GM12878 (cell line): ENCODE data around the gene GMPPA. TPM values are rescaled to one million over a fixed set of nuclear protein-coding genes. Genes with fewer than 3 reads are reported as not detected.

ENCODE experiments used
- ATAC-seq: fragments of 200-7000 bp; cut with Tn5 transposase; 3 replicates; pipeline ENCODE4 v1.9.1; 2020; ENCODE audit warnings: mild to moderate bottlenecking, moderate library complexity
- BruUV-seq: library from RNA; stranded (reverse); fragments of 400-500 nt; replicated peaks from 2 replicates; lab custom pipeline; 2021; lab: Mats Ljungman, UMichigan
- CTCF ChIA-PET: fragments of 300-600 bp; sonication (Branson Sonifier 250); formaldehyde crosslinking; extraction: SDS; loops from one replicate; lab custom pipeline; 2021; ENCODE audit warnings: inconsistent platforms; lab: Yijun Ruan, JAX
- POLR2A ChIA-PET: fragments of 350-600 bp; formaldehyde crosslinking; extraction: SDS; loops from one replicate; lab custom pipeline; 2021; ENCODE audit warnings: inconsistent platforms; lab: Charles Lee
- RAD21 ChIA-PET: fragments of 300-600 bp; sonication (Branson Sonifier 250); formaldehyde crosslinking; loops from one replicate; lab custom pipeline; 2023; ENCODE audit warnings: antibody characterized with exemption; ENCODE audit not compliant: unreplicated experiment; lab: Charles Lee
- SMC1A ChIA-PET: fragments of 300-600 bp; sonication (Branson Sonifier 250); formaldehyde crosslinking; loops from one replicate; lab custom pipeline; 2023; ENCODE audit not compliant: unreplicated experiment, uncharacterized antibody; lab: Charles Lee
- DNase-seq: peaks from one replicate; pipeline ENCODE4 v3.0.0-alpha.2; 2011; ENCODE audit warnings: low read depth, low spot score
- FAIRE-seq: peaks from 3 replicates; lab custom pipeline; 2011; peaks lifted over from hg19 to GRCh38; lab: Jason Lieb, UNC
- H2AFZ ChIP-seq: 2 replicates; pipeline ENCODE4 v1.6.0; 2011; ENCODE audit warnings: low read depth, low read length, control low read depth; ENCODE audit not compliant: control insufficient read depth
- H3K27ac ChIP-seq: 2 replicates; pipeline ENCODE4 v1.5.1; 2011; ENCODE audit warnings: control low read depth; ENCODE audit not compliant: control insufficient read depth, insufficient read depth
- H3K27me3 ChIP-seq, 2 experiments: replicated peaks in 1 of 2; 2 replicates each; pipeline versions ENCODE4 v1.6.0 to v1.6.1; 2011; ENCODE audit warnings: low read length in 1 of 2; ENCODE audit not compliant: control insufficient read depth in 2 of 2, insufficient read depth in 2 of 2
- H3K36me3 ChIP-seq, 2 experiments: 2 replicates each; pipeline ENCODE4 v1.5.1; 2011; ENCODE audit warnings: low read length in 1 of 2; ENCODE audit not compliant: control insufficient read depth in 2 of 2, insufficient read depth in 2 of 2
- H3K4me1 ChIP-seq: 2 replicates; pipeline ENCODE4 v1.6.1; 2011; ENCODE audit warnings: mild to moderate bottlenecking, low read length, moderate library complexity, mixed read lengths; ENCODE audit not compliant: control insufficient read depth, insufficient read depth
- H3K4me2 ChIP-seq: 2 replicates; pipeline ENCODE4 v1.6.0; 2011; ENCODE audit warnings: control low read depth; ENCODE audit not compliant: control insufficient read depth, insufficient read depth
- H3K4me3 ChIP-seq: fragments of 200-600 bp; sonication (generic); 2 replicates; pipeline ENCODE4 v1.5.1; 2016
- H3K79me2 ChIP-seq: 2 replicates; pipeline ENCODE4 v1.6.0; 2011; ENCODE audit warnings: low read length; ENCODE audit not compliant: control insufficient read depth, insufficient read depth
- H3K9ac ChIP-seq: 2 replicates; pipeline ENCODE4 v1.8.0; 2011; ENCODE audit warnings: low read length, control low read depth, mixed read lengths; ENCODE audit not compliant: control insufficient read depth, insufficient read depth
- H3K9me3 ChIP-seq: replicated peaks from 3 replicates; pipeline ENCODE4 v1.5.1; 2011; ENCODE audit warnings: mild to moderate bottlenecking, low read length; ENCODE audit not compliant: control insufficient read depth, insufficient read depth
- H4K20me1 ChIP-seq: 2 replicates; pipeline ENCODE4 v1.6.0; 2011; ENCODE audit not compliant: control insufficient read depth, insufficient read depth
- EZH2 ChIP-seq: IDR thresholded peaks from 2 replicates; pipeline ENCODE4 v1.6.1; 2012; ENCODE audit warnings: low read depth, mild to moderate bottlenecking, control low read depth, inconsistent platforms, low read length, borderline replicate concordance; ENCODE audit not compliant: control insufficient read depth
- FOXK2 ChIP-seq: fragments of 450-650 bp; IDR thresholded peaks from 2 replicates; pipeline ENCODE4 v1.6.1; 2017; ENCODE audit warnings: mild to moderate bottlenecking, moderate library complexity
- KAT2A ChIP-seq: conservative IDR thresholded peaks from 2 replicates; pipeline ENCODE4 v1.6.1; 2011; ENCODE audit warnings: low read depth, low read length; ENCODE audit not compliant: control insufficient read depth
- MEF2A ChIP-seq: IDR thresholded peaks from 2 replicates; pipeline ENCODE4 v1.6.1; 2011; ENCODE audit warnings: low read depth, mild to moderate bottlenecking, low read length, moderate library complexity; ENCODE audit not compliant: insufficient read depth
- NBN ChIP-seq: fragments of 450-650 bp; IDR thresholded peaks from 2 replicates; pipeline ENCODE4 v1.6.1; 2016
- PAX5 ChIP-seq: IDR thresholded peaks from 2 replicates; pipeline ENCODE4 v1.6.1; 2011; ENCODE audit warnings: low read depth, low read length, borderline replicate concordance
- POU2F2 ChIP-seq: IDR thresholded peaks from 3 replicates; pipeline ENCODE4 v1.6.1; 2011; ENCODE audit warnings: low read depth, mild to moderate bottlenecking, low read length, borderline replicate concordance
- ZBED1 ChIP-seq: IDR thresholded peaks from 2 replicates; pipeline ENCODE4 v1.6.1; 2016; ENCODE audit warnings: borderline replicate concordance
- ZZZ3 ChIP-seq: IDR thresholded peaks from 2 replicates; pipeline ENCODE4 v1.6.1; 2011; ENCODE audit warnings: low read depth; ENCODE audit not compliant: control insufficient read depth, insufficient read length
- WGBS: methylation state at CpG from one replicate; pipeline ENCODE4 v1.1.6; 2016; ENCODE audit warnings: low lambda C conversion rate; ENCODE audit not compliant: insufficient replicate concordance, insufficient coverage; ENCODE audit errors: missing lambda C conversion rate; 5-methylcytosine and 5-hydroxymethylcytosine counted together
- in situ Hi-C: fragments of 300-500 bp; cut with MboI; formaldehyde crosslinking; loops from 9 replicates; pipeline ENCODE4 v1.14.3; 2018; ENCODE audit warnings: mixed read lengths
- intact Hi-C: fragments of 100-400 bp; cut with micrococcal nuclease; formaldehyde crosslinking; loops from one replicate; pipeline ENCODE4 v1.14.2; 2022; ENCODE audit not compliant: unreplicated experiment
- polyA plus RNA-seq, 11 experiments: library from polyadenylated mRNA; depleted of rRNA in 4 of 11; unstranded in 6 of 11; stranded (reverse) in 5 of 11; fragments of >200 nt; fragmentation: Nextera tagmentation in 4 of 11; fragmentation: Illumina TruSeq in 1 of 11; extraction: Ambion mirVana in 4 of 11; extraction: Trizol in 1 of 11; gene quantifications; 1 replicate in 1 of 11; 2 replicates in 10 of 11; pipeline versions ENCODE4 v1.2.1 to v1.2.3, GENCODE V29; 2011 to 2016; ENCODE audit warnings: inconsistent platforms in 2 of 11, missing spikeins in 2 of 11, low read depth in 1 of 11
- total RNA-seq, 4 experiments: library from RNA; depleted of rRNA in 3 of 4; stranded (reverse); fragments of >200 nt in 3 of 4; fragmentation: Illumina TruSeq in 1 of 4; extraction: Trizol in 1 of 4; gene quantifications; 2 replicates each; pipeline versions ENCODE4 v1.2.1 to v1.2.3, GENCODE V29; 2013 to 2021
- TF ChIP-seq, protein P1 (sequence below): fragments of 450-650 bp; IDR thresholded peaks from 2 replicates; pipeline ENCODE4 v1.6.1; 2017; ENCODE audit warnings: mild to moderate bottlenecking
- TF ChIP-seq, protein P2 (sequence below), 3 experiments: IDR thresholded peaks in 2 of 3; conservative IDR thresholded peaks in 1 of 3; 2 replicates each; pipeline ENCODE4 v1.5.1; 2011; ENCODE audit warnings: low read depth in 3 of 3, low read length in 3 of 3, mild to moderate bottlenecking in 3 of 3, control low read depth in 2 of 3, moderate library complexity in 2 of 3, inconsistent platforms in 1 of 3, mixed read lengths in 1 of 3; ENCODE audit not compliant: control insufficient read depth in 2 of 3, insufficient read depth in 1 of 3; ENCODE audit errors: extremely low read depth in 1 of 3

Gene GMPPA
- total and polyA plus RNA-seq, 10 of the 15 experiments (the other 5 are each of a cell fraction or from before 2014, with no cell fraction given): 1.9 to 83.2 (median 45.0) TPM

- ChIA-PET SMC1A (no interaction called here), POLR2A (interaction anchor here (0.6 kb wide), 1 partner anchor 150 kb away, joined by 3 read pairs; no protein-coding TSS in a partner anchor), CTCF (interaction anchor here (1.2 kb wide), 1 partner anchor 41 kb away, joined by 3 read pairs; no protein-coding TSS in a partner anchor), RAD21 (no interaction called here)
- no peak overlapping the region for H3K4me3 ChIP-seq
- H3K79me2 ChIP-seq: no peaks in the 10 kb centered on the region
- no peak overlapping the region for H2AFZ ChIP-seq
- no peak for TF ChIP-seq NBN
- TF ChIP-seq PAX5: no peak
- TF ChIP-seq ZBED1: no peak
- TF ChIP-seq, protein P1, sequence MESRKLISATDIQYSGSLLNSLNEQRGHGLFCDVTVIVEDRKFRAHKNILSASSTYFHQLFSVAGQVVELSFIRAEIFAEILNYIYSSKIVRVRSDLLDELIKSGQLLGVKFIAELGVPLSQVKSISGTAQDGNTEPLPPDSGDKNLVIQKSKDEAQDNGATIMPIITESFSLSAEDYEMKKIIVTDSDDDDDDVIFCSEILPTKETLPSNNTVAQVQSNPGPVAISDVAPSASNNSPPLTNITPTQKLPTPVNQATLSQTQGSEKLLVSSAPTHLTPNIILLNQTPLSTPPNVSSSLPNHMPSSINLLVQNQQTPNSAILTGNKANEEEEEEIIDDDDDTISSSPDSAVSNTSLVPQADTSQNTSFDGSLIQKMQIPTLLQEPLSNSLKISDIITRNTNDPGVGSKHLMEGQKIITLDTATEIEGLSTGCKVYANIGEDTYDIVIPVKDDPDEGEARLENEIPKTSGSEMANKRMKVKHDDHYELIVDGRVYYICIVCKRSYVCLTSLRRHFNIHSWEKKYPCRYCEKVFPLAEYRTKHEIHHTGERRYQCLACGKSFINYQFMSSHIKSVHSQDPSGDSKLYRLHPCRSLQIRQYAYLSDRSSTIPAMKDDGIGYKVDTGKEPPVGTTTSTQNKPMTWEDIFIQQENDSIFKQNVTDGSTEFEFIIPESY: no peak
- no peak for TF ChIP-seq KAT2A
- in situ Hi-C loops: no loop called here
- BruUV-seq: no TSS peak
- no peak for ATAC-seq
- FAIRE-seq: no peak
- no peaks in the 10 kb centered on the region for H3K9me3 ChIP-seq
- DNase-seq: no peak
- no peaks in the 10 kb centered on the region for H3K4me1 ChIP-seq
- WGBS: 18% methylated on average over 17 of the region's 17 CpGs
- H3K27ac ChIP-seq: no peak overlapping the region
- no peaks in the 10 kb centered on the region for H3K36me3 ChIP-seq
- intact Hi-C loops: no loop called here
- no peak overlapping the region for H3K4me2 ChIP-seq
- peaks cover 9 to 23% of the 10 kb centered on the region in 2 experiments for H3K27me3 ChIP-seq
- no peak overlapping the region for H3K9ac ChIP-seq
- no peaks in the 10 kb centered on the region for H4K20me1 ChIP-seq
Observed at GRCh38 chr2:219488149-219488843, 10.4 kb upstream of the GMPPA start.

GRCh38 chr2:219488844-219489194, 9.9 kb upstream of the GMPPA start:
- H4K20me1 ChIP-seq: no peaks in the 10 kb centered on the region
- no peak overlapping the region for H3K4me2 ChIP-seq
- no peaks in the 10 kb centered on the region for H3K36me3 ChIP-seq
- no peak overlapping the region for H2AFZ ChIP-seq
- DNase-seq (no peak), FAIRE-seq (no peak), ATAC-seq (no peak)
- WGBS: 19% methylated on average over 11 of the region's 14 CpGs
- H3K9ac ChIP-seq: no peak overlapping the region
- ChIA-PET RAD21 (no interaction called here), CTCF (interaction anchor here (1.2 kb wide), 1 partner anchor 41 kb away, joined by 3 read pairs; no protein-coding TSS in a partner anchor), SMC1A (no interaction called here), POLR2A (interaction anchor here (0.6 kb wide), 1 partner anchor 149 kb away, joined by 3 read pairs; no protein-coding TSS in a partner anchor)
- no TSS peak for BruUV-seq
- no peaks in the 10 kb centered on the region for H3K4me1 ChIP-seq
- intact Hi-C loops (no loop called here), in situ Hi-C loops (no loop called here)
- H3K4me3 ChIP-seq: no peak overlapping the region
- H3K27ac ChIP-seq: no peak overlapping the region
- peaks cover 9 to 23% of the 10 kb centered on the region in 2 experiments for H3K27me3 ChIP-seq
- no peaks in the 10 kb centered on the region for H3K79me2 ChIP-seq
- H3K9me3 ChIP-seq: no peaks in the 10 kb centered on the region
- TF ChIP-seq FOXK2 (no peak), ZBED1 (no peak), EZH2 (no peak), POU2F2 (no peak), ZZZ3 (no peak), MEF2A (no peak)
- TF ChIP-seq, protein P2, sequence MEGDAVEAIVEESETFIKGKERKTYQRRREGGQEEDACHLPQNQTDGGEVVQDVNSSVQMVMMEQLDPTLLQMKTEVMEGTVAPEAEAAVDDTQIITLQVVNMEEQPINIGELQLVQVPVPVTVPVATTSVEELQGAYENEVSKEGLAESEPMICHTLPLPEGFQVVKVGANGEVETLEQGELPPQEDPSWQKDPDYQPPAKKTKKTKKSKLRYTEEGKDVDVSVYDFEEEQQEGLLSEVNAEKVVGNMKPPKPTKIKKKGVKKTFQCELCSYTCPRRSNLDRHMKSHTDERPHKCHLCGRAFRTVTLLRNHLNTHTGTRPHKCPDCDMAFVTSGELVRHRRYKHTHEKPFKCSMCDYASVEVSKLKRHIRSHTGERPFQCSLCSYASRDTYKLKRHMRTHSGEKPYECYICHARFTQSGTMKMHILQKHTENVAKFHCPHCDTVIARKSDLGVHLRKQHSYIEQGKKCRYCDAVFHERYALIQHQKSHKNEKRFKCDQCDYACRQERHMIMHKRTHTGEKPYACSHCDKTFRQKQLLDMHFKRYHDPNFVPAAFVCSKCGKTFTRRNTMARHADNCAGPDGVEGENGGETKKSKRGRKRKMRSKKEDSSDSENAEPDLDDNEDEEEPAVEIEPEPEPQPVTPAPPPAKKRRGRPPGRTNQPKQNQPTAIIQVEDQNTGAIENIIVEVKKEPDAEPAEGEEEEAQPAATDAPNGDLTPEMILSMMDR (IDR thresholded peaks at IDR 0.05 in 2 of 3, conservative IDR thresholded peaks at IDR 0.05 in 1 of 3; ENCODE audit: control insufficient read depth in 2 of 3, extremely low read depth in 1 of 3, insufficient read depth in 1 of 3, low read depth in 3 of 3, low read length in 3 of 3): no peak
